ENCODE data around the gene PTH2R. TPM values are rescaled to one million over a fixed set of nuclear protein-coding genes. Genes with fewer than 3 reads are reported as not detected.
"Not testable (repeated sequence)": the region's sequence is repeated elsewhere in the genome, so short reads cannot be mapped to it uniquely, and the experiment has no call there.

Gene PTH2R
- total RNA-seq, 1 donor from 2014 or later = 3.3 TPM

DNA sequence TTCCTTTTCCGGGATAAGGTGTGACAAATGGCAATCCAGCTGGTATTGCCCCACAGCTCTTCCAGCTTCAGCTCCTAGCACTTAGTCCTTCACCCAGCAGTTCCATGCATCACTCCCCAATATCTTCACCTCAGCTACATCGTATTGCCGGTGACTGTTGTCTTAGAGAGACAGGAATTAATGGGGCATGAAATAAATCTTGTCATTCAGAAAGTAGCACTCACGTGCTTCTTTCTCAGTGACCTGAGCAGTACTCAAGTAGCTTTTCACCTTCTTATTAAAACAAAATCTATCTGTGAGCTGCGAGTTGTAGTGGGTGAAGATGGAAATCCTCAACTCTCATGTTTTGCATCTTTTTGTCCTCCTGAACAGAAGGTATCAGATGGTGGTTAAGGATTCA is 72.8 kb downstream of the PTH2R start:
- DNase-seq (ENCODE audit: low spot score in 2 of 2) (no peak), FAIRE-seq (no peak)

DNA sequence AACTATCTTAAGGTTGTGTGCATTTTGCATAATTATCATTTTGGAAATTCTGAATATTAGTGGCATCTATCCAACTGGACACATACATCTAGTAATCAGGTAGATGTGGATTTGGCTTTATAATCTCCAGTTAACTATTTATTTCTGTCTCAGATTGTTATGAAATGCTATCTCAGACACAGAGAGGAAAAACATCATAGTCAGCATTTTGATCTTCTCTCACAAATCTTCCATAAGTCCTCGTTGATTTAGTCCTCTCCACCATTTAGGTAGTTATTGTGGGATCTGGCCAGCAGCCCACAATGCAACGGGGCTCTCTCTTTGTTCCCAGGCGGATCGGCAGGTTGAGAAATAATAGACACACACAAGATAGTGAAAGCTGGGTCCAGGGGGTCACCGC is 75.4 kb downstream of the PTH2R start:
- not testable (repeated sequence) for FAIRE-seq; DNase-seq (ENCODE audit: low spot score in 2 of 2)

GRCh38 chr2:208482453-208483015 is 75.9 kb downstream of the PTH2R start:
- FAIRE-seq; DNase-seq (ENCODE audit: low spot score in 2 of 2): not testable (repeated sequence)

- no peak for FAIRE-seq
These were observed 78.8 kb downstream of the PTH2R start for GRCh38 chr2:208485390-208485789.

DNA sequence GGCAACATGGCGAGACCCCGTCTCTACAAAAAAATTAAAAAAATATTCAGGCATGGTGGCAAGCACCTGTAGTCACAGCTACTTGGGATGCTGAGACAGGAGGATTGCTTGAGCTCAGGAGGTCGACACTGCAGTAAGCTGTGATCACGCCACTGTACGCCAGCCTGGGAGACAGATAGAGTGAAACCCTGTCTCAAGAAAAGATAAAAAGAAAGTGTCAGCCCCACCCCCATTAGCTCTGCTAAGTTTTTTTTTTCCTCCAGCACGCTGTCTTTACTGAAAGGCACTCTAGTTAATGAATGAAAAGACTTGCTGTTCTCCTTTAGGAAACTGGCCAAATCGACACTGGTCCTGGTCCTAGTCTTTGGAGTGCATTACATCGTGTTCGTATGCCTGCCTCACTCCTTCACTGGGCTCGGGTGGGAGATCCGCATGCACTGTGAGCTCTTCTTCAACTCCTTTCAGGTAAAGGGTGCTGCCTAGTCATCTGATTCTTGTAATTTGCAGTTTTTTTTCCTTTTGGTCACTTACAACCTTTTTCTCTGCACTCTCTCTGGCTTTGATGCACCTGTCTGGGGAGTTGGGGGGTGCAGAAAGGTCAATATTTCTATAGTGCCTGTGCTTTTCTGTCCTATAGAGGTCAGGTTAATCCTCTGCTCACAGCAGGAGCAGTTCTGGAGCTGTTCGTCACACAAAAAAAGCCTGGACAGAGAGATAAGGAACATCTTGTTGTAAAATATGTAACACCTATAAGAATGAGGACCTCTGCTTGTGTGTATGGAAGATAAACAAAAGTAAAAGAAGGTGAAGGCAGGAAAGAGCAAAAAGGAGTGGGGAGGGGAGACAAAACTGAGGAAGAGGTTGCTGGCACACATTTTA is 82.3 kb downstream of the PTH2R start:
- DNase-seq (ENCODE audit: low spot score in 2 of 2) (peak in 1 of 2 donors; percentile 5), FAIRE-seq (no peak)

More at GRCh38 chr2:208485390-208485789, 78.8 kb downstream of the PTH2R start:
- no peak for DNase-seq (ENCODE audit: low spot score in 2 of 2)

- DNase-seq (ENCODE audit: low spot score in 2 of 2) (no peak), FAIRE-seq (no peak)
These were observed 83.1 kb downstream of the PTH2R start for GRCh38 chr2:208489687-208490086.

- FAIRE-seq = no peak
- DNase-seq (ENCODE audit: low spot score in 2 of 2) = no peak
These were observed 83.9 kb downstream of the PTH2R start for GRCh38 chr2:208490492-208490891.

GRCh38 chr2:208491641-208492040 is 85.0 kb downstream of the PTH2R start:
- DNase-seq (ENCODE audit: low spot score in 2 of 2) (no peak), FAIRE-seq (no peak)

- DNase-seq (ENCODE audit: low spot score in 2 of 2) (no peak), FAIRE-seq (no peak)
These were observed 85.5 kb downstream of the PTH2R start for GRCh38 chr2:208492069-208492468.

- no peak for DNase-seq (ENCODE audit: low spot score in 2 of 2)
- FAIRE-seq = no peak
These were observed 86.6 kb downstream of the PTH2R start for GRCh38 chr2:208493186-208493585.

DNA sequence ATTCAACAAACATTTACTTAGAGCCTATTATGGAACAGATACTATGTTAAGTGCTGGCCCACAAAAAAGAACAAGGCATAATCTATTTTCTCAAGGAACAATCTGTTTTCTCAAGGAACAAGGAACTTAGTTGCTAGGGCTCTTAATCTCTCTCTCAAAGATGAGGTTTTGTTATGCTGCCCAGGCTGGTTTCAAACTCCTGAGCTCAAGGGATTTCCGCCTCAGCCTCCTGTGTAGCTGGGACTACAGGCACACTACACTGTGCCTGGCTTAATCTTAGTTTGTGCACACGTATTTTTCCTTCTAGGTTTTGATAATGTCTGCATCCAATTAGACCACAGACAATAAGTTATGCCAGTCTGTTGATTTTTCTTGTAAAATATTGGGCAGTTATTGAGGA is 89.5 kb downstream of the PTH2R start:
- DNase-seq (ENCODE audit: low spot score in 2 of 2) (no peak), FAIRE-seq (no peak)

- FAIRE-seq = no peak
- DNase-seq (ENCODE audit: low spot score in 2 of 2) = no peak
These were observed 94.6 kb downstream of the PTH2R start for GRCh38 chr2:208501206-208501605.

GRCh38 chr2:208502288-208502687 is 95.7 kb downstream of the PTH2R start:
- DNase-seq (ENCODE audit: low spot score in 2 of 2) (no peak), FAIRE-seq (no peak)

DNA sequence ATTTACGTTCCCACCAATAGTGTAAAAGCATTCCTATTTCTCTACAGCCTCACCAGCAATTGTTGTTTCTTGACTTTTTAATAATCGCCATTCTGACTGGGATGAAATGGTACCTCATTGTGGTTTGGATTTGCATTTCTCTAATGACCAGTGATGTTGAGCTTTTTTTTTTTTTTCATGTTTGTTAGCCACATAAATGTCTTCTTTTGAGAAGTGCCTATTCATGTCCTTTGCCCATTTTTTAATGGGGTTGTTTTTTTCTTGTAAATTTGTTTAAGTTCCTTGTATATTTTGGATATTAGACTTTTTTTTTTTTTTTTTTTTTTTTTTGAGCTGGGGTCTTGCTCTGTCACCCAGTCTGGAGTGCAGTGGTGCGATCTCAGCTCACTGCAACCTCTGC is 98.8 kb downstream of the PTH2R start:
- FAIRE-seq; DNase-seq (ENCODE audit: low spot score in 2 of 2): not testable (repeated sequence)

- DNase-seq (ENCODE audit: low spot score in 2 of 2) (no peak), FAIRE-seq (no peak)
These were observed 103.0 kb downstream of the PTH2R start for GRCh38 chr2:208509586-208509985.

DNA sequence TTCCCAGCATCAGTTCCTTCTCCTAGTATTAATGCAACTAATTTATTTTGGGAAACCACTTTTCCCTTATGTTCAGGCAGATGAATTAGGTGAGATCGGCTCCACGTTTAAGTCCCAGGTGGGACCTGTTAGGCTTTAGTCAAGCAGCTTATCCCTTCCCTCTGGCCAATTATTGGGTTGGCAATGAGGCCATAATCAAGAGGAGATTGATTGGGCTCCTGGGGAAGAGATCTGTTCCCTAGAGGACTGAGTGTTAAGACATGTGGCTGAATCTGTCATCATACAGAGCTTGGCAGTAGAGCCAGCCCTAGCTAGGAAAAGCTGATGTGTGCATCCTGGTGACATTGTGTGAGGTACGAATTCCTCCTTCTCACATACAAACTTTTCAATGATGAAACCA is 104.4 kb downstream of the PTH2R start:
- FAIRE-seq = no peak
- DNase-seq (ENCODE audit: low spot score in 2 of 2) = no peak

GRCh38 chr2:208511573-208511972 is 105.0 kb downstream of the PTH2R start:
- FAIRE-seq (no peak), DNase-seq (ENCODE audit: low spot score in 2 of 2) (no peak)

- DNase-seq (ENCODE audit: low spot score in 2 of 2) (no peak), FAIRE-seq (no peak)
These were observed 108.5 kb downstream of the PTH2R start for GRCh38 chr2:208515099-208515498.

- FAIRE-seq; DNase-seq (ENCODE audit: low spot score in 2 of 2): not testable (repeated sequence)
These were observed 116.5 kb downstream of the PTH2R start for GRCh38 chr2:208523069-208523468.

GRCh38 chr2:208525165-208525564 is 118.6 kb downstream of the PTH2R start:
- not testable (repeated sequence) for DNase-seq (ENCODE audit: low spot score in 2 of 2)

GRCh38 chr2:208529796-208530195 is 123.2 kb downstream of the PTH2R start:
- no peak for DNase-seq (ENCODE audit: low spot score in 2 of 2)
- no peak for FAIRE-seq

More at GRCh38 chr2:208525165-208525564, 118.6 kb downstream of the PTH2R start:
- not testable (repeated sequence) for FAIRE-seq

DNA sequence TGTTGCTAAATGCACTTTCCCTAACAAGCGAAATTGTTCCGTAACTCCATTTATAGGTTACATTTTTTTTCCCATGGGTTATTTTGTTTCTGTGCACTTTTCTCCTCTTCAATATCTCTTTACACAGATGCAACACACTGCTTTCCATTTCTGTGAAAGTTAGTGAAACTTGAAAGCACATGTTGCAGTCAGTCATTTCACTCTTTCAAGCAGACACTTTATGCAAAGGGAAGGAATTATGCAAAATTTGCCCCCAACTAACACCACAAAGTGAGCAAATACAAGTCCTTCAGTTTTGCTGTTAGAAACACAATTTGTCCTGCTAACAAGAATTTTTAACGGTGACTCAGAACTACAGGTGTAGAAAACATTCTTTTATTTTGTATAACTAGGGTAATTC is 124.8 kb downstream of the PTH2R start:
- no peak for FAIRE-seq

More for the DNA sequence above, 124.8 kb downstream of the PTH2R start:
- no peak for DNase-seq (ENCODE audit: low spot score in 2 of 2)
